Astrocyte of the spinal cord (primary cell): ENCODE data around the gene LAMA4.

ENCODE experiments used
- DNase-seq: peaks from one replicate; pipeline ENCODE4 v3.0.0; 2011; ENCODE audit warnings: low read depth, low spot score
- H3K4me3 ChIP-seq: 2 replicates; pipeline ENCODE4 v1.5.1; 2011; ENCODE audit warnings: low read depth, mild to moderate bottlenecking, low read length, moderate library complexity
- CTCF ChIP-seq: IDR thresholded peaks from 2 replicates; pipeline ENCODE4 v1.5.1; 2012; ENCODE audit warnings: low read depth, mild to moderate bottlenecking, low read length, inconsistent platforms
- in situ Hi-C: cut with HindIII; loops from 2 replicates; pipeline ENCODE4 v1.10.0; 2017; ENCODE audit warnings: low sequenced_read_pairs

Gene LAMA4

GRCh38 chr6:112207776-112208175 lies 46.6 kb downstream of the LAMA4 start:
- no peak overlapping the region for H3K4me3 ChIP-seq
- in situ Hi-C loops: no loop called here
- DNase-seq: no peak
- TF ChIP-seq CTCF: no peak

GRCh38 chr6:112207131-112207530 lies 47.2 kb downstream of the LAMA4 start:
- no peak for DNase-seq
- no peak for TF ChIP-seq CTCF
- in situ Hi-C loops: no loop called here
- H3K4me3 ChIP-seq: no peak overlapping the region

- in situ Hi-C loops: no loop called here
- DNase-seq: no peak
- no peak for TF ChIP-seq CTCF
Observed at GRCh38 chr6:112206110-112206458, 48.3 kb downstream of the LAMA4 start.

GRCh38 chr6:112205427-112206109 lies 48.8 kb downstream of the LAMA4 start:
- no peak overlapping the region for H3K4me3 ChIP-seq
- no peak for TF ChIP-seq CTCF
- in situ Hi-C loops: no loop called here
- peak; percentile 76 for DNase-seq

More at GRCh38 chr6:112206110-112206458, 48.3 kb downstream of the LAMA4 start:
- H3K4me3 ChIP-seq: no peak overlapping the region

- DNase-seq: no peak
- TF ChIP-seq CTCF: no peak
- no peak overlapping the region for H3K4me3 ChIP-seq
- in situ Hi-C loops: no loop called here
Observed at GRCh38 chr6:112204350-112204706, 50.0 kb downstream of the LAMA4 start.

- no peak for TF ChIP-seq CTCF
- H3K4me3 ChIP-seq: no peak overlapping the region
- peak; percentile 82 for DNase-seq
- in situ Hi-C loops: no loop called here
Observed at GRCh38 chr6:112203577-112204349, 50.6 kb downstream of the LAMA4 start.
